GM12878 (cell line): ENCODE data around the gene TARS3. TPM values are rescaled to one million over a fixed set of nuclear protein-coding genes. Genes with fewer than 3 reads are reported as not detected.

Experiments
- ATAC-seq: fragments of 200-7000 bp; cut with Tn5 transposase; 3 replicates; pipeline ENCODE4 v1.9.1; 2020; ENCODE audit warnings: mild to moderate bottlenecking, moderate library complexity
- BruUV-seq: library from RNA; stranded (reverse); fragments of 400-500 nt; replicated peaks from 2 replicates; lab custom pipeline; 2021; lab: Mats Ljungman, UMichigan
- CTCF ChIA-PET: fragments of 300-600 bp; sonication (Branson Sonifier 250); formaldehyde crosslinking; extraction: SDS; loops from one replicate; lab custom pipeline; 2021; ENCODE audit warnings: inconsistent platforms; lab: Yijun Ruan, JAX
- POLR2A ChIA-PET: fragments of 350-600 bp; formaldehyde crosslinking; extraction: SDS; loops from one replicate; lab custom pipeline; 2021; ENCODE audit warnings: inconsistent platforms; lab: Charles Lee
- RAD21 ChIA-PET: fragments of 300-600 bp; sonication (Branson Sonifier 250); formaldehyde crosslinking; loops from one replicate; lab custom pipeline; 2023; ENCODE audit warnings: antibody characterized with exemption; ENCODE audit not compliant: unreplicated experiment; lab: Charles Lee
- SMC1A ChIA-PET: fragments of 300-600 bp; sonication (Branson Sonifier 250); formaldehyde crosslinking; loops from one replicate; lab custom pipeline; 2023; ENCODE audit not compliant: unreplicated experiment, uncharacterized antibody; lab: Charles Lee
- DNase-seq: peaks from one replicate; pipeline ENCODE4 v3.0.0-alpha.2; 2011; ENCODE audit warnings: low read depth, low spot score
- FAIRE-seq: peaks from 3 replicates; lab custom pipeline; 2011; peaks lifted over from hg19 to GRCh38; lab: Jason Lieb, UNC
- H2AFZ ChIP-seq: 2 replicates; pipeline ENCODE4 v1.6.0; 2011; ENCODE audit warnings: low read depth, low read length, control low read depth; ENCODE audit not compliant: control insufficient read depth
- H3K27ac ChIP-seq: 2 replicates; pipeline ENCODE4 v1.5.1; 2011; ENCODE audit warnings: control low read depth; ENCODE audit not compliant: control insufficient read depth, insufficient read depth
- H3K27me3 ChIP-seq, 2 experiments: replicated peaks in 1 of 2; 2 replicates each; pipeline versions ENCODE4 v1.6.0 to v1.6.1; 2011; ENCODE audit warnings: low read length in 1 of 2; ENCODE audit not compliant: control insufficient read depth in 2 of 2, insufficient read depth in 2 of 2
- H3K36me3 ChIP-seq, 2 experiments: 2 replicates each; pipeline ENCODE4 v1.5.1; 2011; ENCODE audit warnings: low read length in 1 of 2; ENCODE audit not compliant: control insufficient read depth in 2 of 2, insufficient read depth in 2 of 2
- H3K4me1 ChIP-seq: 2 replicates; pipeline ENCODE4 v1.6.1; 2011; ENCODE audit warnings: mild to moderate bottlenecking, low read length, moderate library complexity, mixed read lengths; ENCODE audit not compliant: control insufficient read depth, insufficient read depth
- H3K4me2 ChIP-seq: 2 replicates; pipeline ENCODE4 v1.6.0; 2011; ENCODE audit warnings: control low read depth; ENCODE audit not compliant: control insufficient read depth, insufficient read depth
- H3K4me3 ChIP-seq: fragments of 200-600 bp; sonication (generic); 2 replicates; pipeline ENCODE4 v1.5.1; 2016
- H3K79me2 ChIP-seq: 2 replicates; pipeline ENCODE4 v1.6.0; 2011; ENCODE audit warnings: low read length; ENCODE audit not compliant: control insufficient read depth, insufficient read depth
- H3K9ac ChIP-seq: 2 replicates; pipeline ENCODE4 v1.8.0; 2011; ENCODE audit warnings: low read length, control low read depth, mixed read lengths; ENCODE audit not compliant: control insufficient read depth, insufficient read depth
- H3K9me3 ChIP-seq: replicated peaks from 3 replicates; pipeline ENCODE4 v1.5.1; 2011; ENCODE audit warnings: mild to moderate bottlenecking, low read length; ENCODE audit not compliant: control insufficient read depth, insufficient read depth
- H4K20me1 ChIP-seq: 2 replicates; pipeline ENCODE4 v1.6.0; 2011; ENCODE audit not compliant: control insufficient read depth, insufficient read depth
- FOXM1 ChIP-seq: IDR thresholded peaks from 2 replicates; pipeline ENCODE4 v1.6.1; 2012; ENCODE audit warnings: low read depth, mild to moderate bottlenecking, inconsistent platforms, low read length, moderate library complexity
- GABPA ChIP-seq: IDR thresholded peaks from 2 replicates; pipeline ENCODE4 v1.6.1; 2014; ENCODE audit warnings: antibody characterized with exemption, low read depth, mild to moderate bottlenecking, inconsistent platforms
- KDM1A ChIP-seq: fragments of 200-600 bp; sonication (generic); IDR thresholded peaks from 2 replicates; pipeline ENCODE4 v1.6.1; 2016; ENCODE audit warnings: borderline replicate concordance
- MTA3 ChIP-seq: IDR thresholded peaks from 2 replicates; pipeline ENCODE4 v1.6.1; 2012; ENCODE audit warnings: low read length, inconsistent platforms, borderline replicate concordance
- NR2C1 ChIP-seq: fragments of 450-650 bp; IDR thresholded peaks from 2 replicates; pipeline ENCODE4 v1.6.1; 2017; ENCODE audit warnings: antibody characterized with exemption, mild to moderate bottlenecking, moderate library complexity
- POLR2A ChIP-seq: IDR thresholded peaks from 2 replicates; pipeline ENCODE4 v1.6.1; 2011; ENCODE audit warnings: low read depth, mild to moderate bottlenecking, low read length
- POLR2AphosphoS2 ChIP-seq: IDR thresholded peaks from 2 replicates; pipeline ENCODE4 v1.6.1; 2011; ENCODE audit warnings: low read depth, mild to moderate bottlenecking, low read length, improper control_type of control experiment, moderate library complexity
- POU2F2 ChIP-seq: IDR thresholded peaks from 3 replicates; pipeline ENCODE4 v1.6.1; 2011; ENCODE audit warnings: low read depth, mild to moderate bottlenecking, low read length, borderline replicate concordance
- RB1 ChIP-seq: fragments of 450-650 bp; formaldehyde crosslinking; IDR thresholded peaks from 2 replicates; pipeline ENCODE4 v1.6.1; 2017; ENCODE audit warnings: mild to moderate bottlenecking, borderline replicate concordance
- RELB ChIP-seq: fragments of 450-650 bp; IDR thresholded peaks from 2 replicates; pipeline ENCODE4 v1.6.1; 2017; ENCODE audit warnings: low read depth, mild to moderate bottlenecking, moderate library complexity
- SIN3A ChIP-seq: IDR thresholded peaks from 2 replicates; pipeline ENCODE4 v1.6.1; 2012; ENCODE audit warnings: low read depth, low read length, improper control_type of control experiment
- SMAD1 ChIP-seq: fragments of 450-650 bp; IDR thresholded peaks from 2 replicates; pipeline ENCODE4 v1.6.1; 2018; ENCODE audit warnings: mild to moderate bottlenecking, low read depth; ENCODE audit not compliant: partially characterized antibody
- SMAD5 ChIP-seq: IDR thresholded peaks from 2 replicates; pipeline ENCODE4 v1.6.1; 2016; ENCODE audit warnings: antibody characterized with exemption, low read depth
- SMC3 ChIP-seq: IDR thresholded peaks from 2 replicates; pipeline ENCODE4 v1.6.1; 2011; ENCODE audit warnings: low read length, improper control_type of control experiment, borderline replicate concordance
- SP1 ChIP-seq: IDR thresholded peaks from one replicate; pipeline ENCODE4 v1.6.1; 2011; ENCODE audit warnings: low read depth, low read length
- SUZ12 ChIP-seq: fragments of 200-600 bp; sonication (generic); IDR thresholded peaks from one replicate; pipeline ENCODE4 v1.6.1; 2018; ENCODE audit warnings: antibody characterized with exemption, mild to moderate bottlenecking; ENCODE audit not compliant: unreplicated experiment
- ZNF384 ChIP-seq: IDR thresholded peaks from 2 replicates; pipeline ENCODE4 v1.6.1; 2012; ENCODE audit warnings: low read depth, mild to moderate bottlenecking, low read length, improper control_type of control experiment, borderline replicate concordance
- ZNF687 ChIP-seq: fragments of 450-650 bp; IDR thresholded peaks from 2 replicates; pipeline ENCODE4 v1.6.1; 2017; ENCODE audit warnings: mild to moderate bottlenecking, moderate library complexity
- WGBS: methylation state at CpG from one replicate; pipeline ENCODE4 v1.1.6; 2016; ENCODE audit warnings: low lambda C conversion rate; ENCODE audit not compliant: insufficient replicate concordance, insufficient coverage; ENCODE audit errors: missing lambda C conversion rate; 5-methylcytosine and 5-hydroxymethylcytosine counted together
- in situ Hi-C: fragments of 300-500 bp; cut with MboI; formaldehyde crosslinking; loops from 9 replicates; pipeline ENCODE4 v1.14.3; 2018; ENCODE audit warnings: mixed read lengths
- intact Hi-C: fragments of 100-400 bp; cut with micrococcal nuclease; formaldehyde crosslinking; loops from one replicate; pipeline ENCODE4 v1.14.2; 2022; ENCODE audit not compliant: unreplicated experiment
- polyA plus RNA-seq, 11 experiments: library from polyadenylated mRNA; depleted of rRNA in 4 of 11; unstranded in 6 of 11; stranded (reverse) in 5 of 11; fragments of >200 nt; fragmentation: Nextera tagmentation in 4 of 11; fragmentation: Illumina TruSeq in 1 of 11; extraction: Ambion mirVana in 4 of 11; extraction: Trizol in 1 of 11; gene quantifications; 1 replicate in 1 of 11; 2 replicates in 10 of 11; pipeline versions ENCODE4 v1.2.1 to v1.2.3, GENCODE V29; 2011 to 2016; ENCODE audit warnings: inconsistent platforms in 2 of 11, missing spikeins in 2 of 11, low read depth in 1 of 11
- total RNA-seq, 4 experiments: library from RNA; depleted of rRNA in 3 of 4; stranded (reverse); fragments of >200 nt in 3 of 4; fragmentation: Illumina TruSeq in 1 of 4; extraction: Trizol in 1 of 4; gene quantifications; 2 replicates each; pipeline versions ENCODE4 v1.2.1 to v1.2.3, GENCODE V29; 2013 to 2021

Gene TARS3
- total and polyA plus RNA-seq, 10 of the 15 experiments (the other 5 are each of a cell fraction or from before 2014, with no cell fraction given) = 1.4 to 7.8 (median 5.3) TPM

GRCh38 chr15:101702077-101702476 lies 22.2 kb downstream of the TARS3 start:
- TF ChIP-seq ZNF384 (no peak), POLR2AphosphoS2 (no peak), KDM1A (no peak), POU2F2 (no peak), SMC3 (no peak), GABPA (no peak), RB1 (no peak), MTA3 (no peak), SMAD1 (no peak), SP1 (no peak), SIN3A (no peak), ZNF687 (no peak), SMAD5 (no peak), SUZ12 (no peak), NR2C1 (no peak), FOXM1 (no peak), RELB (no peak), POLR2A (no peak)
- Histone ChIP-seq H3K36me3 (peaks cover 2 to 6% of the 10 kb centered on the region in 2 experiments; a peak in 2 of 4 replicates), H3K79me2 (no peaks in the 10 kb centered on the region), H3K4me2 (no peak overlapping the region), H4K20me1 (no peaks in the 10 kb centered on the region), H3K4me3 (no peak overlapping the region), H3K27ac (no peak overlapping the region), H3K27me3 (no peaks in the 10 kb centered on the region), H3K9ac (no peak overlapping the region), H2AFZ (no peak overlapping the region), H3K9me3 (no peaks in the 10 kb centered on the region), H3K4me1 (no peaks in the 10 kb centered on the region)
- ChIA-PET CTCF (no interaction called here), POLR2A (interaction anchor here (0.6 kb wide), 1 partner anchor 136 kb away, joined by 3 read pairs; no protein-coding TSS in a partner anchor), SMC1A (interaction anchor here (1.5 kb wide), 1 partner anchor 9 kb away, joined by 3 read pairs; no protein-coding TSS in a partner anchor), RAD21 (no interaction called here)
- 94% methylated on average over 4 of the region's 4 CpGs for WGBS
- ATAC-seq = no peak
- BruUV-seq = no TSS peak
- DNase-seq = no peak
- no peak for FAIRE-seq
- in situ Hi-C loops (no loop called here), intact Hi-C loops (no loop called here)
